ENCODE measurements around the gene KAZN. TPM values are rescaled to one million over a fixed set of nuclear protein-coding genes. Genes with fewer than 3 reads are reported as not detected.
A peak's percentile ranks its signal among the peaks of the same experiment; 100 is the strongest.

Gene KAZN
- polyA plus RNA-seq, 2 of the 4 experiments (the other 2 are of a cell fraction) = 1.3 to 1.9 TPM

DNA sequence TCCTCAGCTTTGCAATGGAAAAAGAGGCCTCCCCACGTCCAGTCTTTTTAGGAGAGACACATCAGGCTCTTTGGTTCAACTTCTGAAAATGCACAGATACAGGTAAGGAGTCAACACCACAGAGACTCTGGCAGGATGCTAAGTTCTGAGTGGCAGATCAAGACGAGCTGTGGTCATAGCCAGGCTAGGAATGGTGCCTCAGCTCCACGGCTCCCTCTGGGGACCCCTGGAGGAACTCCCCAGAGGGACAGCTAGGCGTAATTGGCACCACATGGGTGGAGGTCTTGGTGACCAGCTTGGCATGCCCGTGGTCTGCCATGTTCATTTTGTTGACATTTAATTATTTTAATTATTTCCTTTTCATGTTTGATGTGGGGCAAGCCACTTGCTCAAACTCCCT lies 206.1 kb downstream of the KAZN start:
- Histone ChIP-seq H3K4me1 (no peaks in the 10 kb centered on the region), H3K9me3 (peaks cover 9% of the 10 kb centered on the region; the same call in 1 of the 3 replicates), H3K4me3 (no peak overlapping the region), H3K4me2 (no peak overlapping the region), H3K27ac (no peak overlapping the region)
- CTCF ChIA-PET = no interaction called here
- peak; percentile 9 to 11 for DNase-seq (ENCODE audit: low read depth in 1 of 2, low spot score in 1 of 2)
- WGBS (ENCODE audit: missing lambda C conversion rate) = 5% methylated on average over 5 of the region's 5 CpGs
- no peak for FAIRE-seq
- TF ChIP-seq MYC (IDR thresholded peaks at IDR 0.05; ENCODE audit: borderline replicate concordance, low read length) (no peak), RAD21 (conservative IDR thresholded peaks at IDR 0.05 in 1 of 2, IDR thresholded peaks at IDR 0.05 in 1 of 2) (peak in 1 of 2 experiments; percentile 22; a peak in 1 of 5 replicates), HOXA7 (CRISPR knock-in tag; IDR thresholded peaks at IDR 0.05) (no peak)
- POLR2A ChIA-PET = no interaction called here
- peak; percentile 50 to 70; a peak in 3 of 6 replicates for ATAC-seq

DNA sequence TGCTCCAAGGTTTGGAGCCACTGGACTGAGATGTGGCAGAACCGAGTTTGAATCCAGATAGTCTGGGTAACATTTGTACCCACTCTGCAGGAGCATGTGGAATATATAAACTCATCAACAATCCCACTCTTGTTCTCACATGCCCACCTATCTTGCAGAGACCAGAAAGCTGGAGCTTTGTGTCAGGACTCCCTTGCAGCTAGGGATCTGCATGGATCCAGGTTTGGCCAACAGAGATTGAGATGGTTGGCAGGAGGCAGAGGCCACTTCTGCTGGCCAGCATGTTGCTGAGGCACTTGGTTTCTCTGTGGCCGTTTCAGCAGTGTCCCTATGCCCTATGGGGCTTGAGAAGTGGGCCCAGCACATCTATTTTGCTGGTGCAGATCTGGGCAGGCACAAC lies 208.3 kb downstream of the KAZN start:
- no peak for ATAC-seq
- WGBS (ENCODE audit: missing lambda C conversion rate) = 0% methylated on average over 1 of the region's 2 CpGs
- FAIRE-seq = no peak
- POLR2A ChIA-PET = no interaction called here
- Histone ChIP-seq H3K4me2 (no peak overlapping the region), H3K4me1 (no peaks in the 10 kb centered on the region), H3K4me3 (no peak overlapping the region), H3K9me3 (peaks cover 9% of the 10 kb centered on the region; the same call in 1 of the 3 replicates), H3K27ac (no peak overlapping the region)
- TF ChIP-seq TFCP2L1 (CRISPR knock-in tag; IDR thresholded peaks at IDR 0.05) = no peak
- no peak for DNase-seq (ENCODE audit: low read depth in 1 of 2, low spot score in 1 of 2)
- CTCF ChIA-PET = interaction anchor here (1.9 kb wide), 1 partner anchor 13 kb away, joined by 5 read pairs; no protein-coding TSS in a partner anchor

DNA sequence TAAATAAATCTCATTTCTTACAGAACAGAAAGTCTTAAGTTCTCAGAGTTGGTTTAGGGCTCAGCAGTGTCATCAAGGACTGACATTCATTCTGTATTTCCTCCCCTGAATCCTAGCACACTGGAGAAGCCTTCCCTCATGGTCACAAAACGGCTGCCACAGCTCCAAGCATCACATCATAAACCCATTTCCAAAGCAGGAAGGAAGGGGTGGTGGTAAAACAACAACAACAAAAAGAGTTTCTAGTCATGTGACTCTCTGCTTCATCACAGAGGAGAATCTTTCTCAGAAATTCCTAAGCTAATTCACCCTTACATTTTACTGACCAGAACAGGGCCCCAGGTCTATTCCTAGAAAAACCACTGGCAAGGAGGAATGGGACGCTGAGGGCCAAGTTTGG lies 210.3 kb downstream of the KAZN start:
- H3K4me3 ChIP-seq = no peak overlapping the region
- FAIRE-seq (no peak), DNase-seq (ENCODE audit: low read depth in 1 of 2, low spot score in 1 of 2) (no peak), ATAC-seq (no peak)
- no peaks in the 10 kb centered on the region for H3K4me1 ChIP-seq
- no peak overlapping the region for H3K4me2 ChIP-seq
- ChIA-PET POLR2A (no interaction called here), CTCF (no interaction called here)
- 0% methylated on average over 2 of the region's 2 CpGs for WGBS (ENCODE audit: missing lambda C conversion rate)
- TF ChIP-seq POLR2AphosphoS2 (conservative IDR thresholded peaks at IDR 0.05; ENCODE audit: low read length) (no peak), HOXA7 (CRISPR knock-in tag; IDR thresholded peaks at IDR 0.05) (no peak), CEBPB (IDR thresholded peaks at IDR 0.05) (no peak), HOXB5 (CRISPR knock-in tag; IDR thresholded peaks at IDR 0.05) (no peak), CBX2 (IDR thresholded peaks at IDR 0.05; ENCODE audit: borderline replicate concordance, low read depth) (no peak), EP300 (IDR thresholded peaks at IDR 0.05) (no peak), FOSB (CRISPR knock-in tag; IDR thresholded peaks at IDR 0.05) (no peak), MYC (IDR thresholded peaks at IDR 0.05; ENCODE audit: borderline replicate concordance, low read length) (no peak)
- TF ChIP-seq, protein P1, sequence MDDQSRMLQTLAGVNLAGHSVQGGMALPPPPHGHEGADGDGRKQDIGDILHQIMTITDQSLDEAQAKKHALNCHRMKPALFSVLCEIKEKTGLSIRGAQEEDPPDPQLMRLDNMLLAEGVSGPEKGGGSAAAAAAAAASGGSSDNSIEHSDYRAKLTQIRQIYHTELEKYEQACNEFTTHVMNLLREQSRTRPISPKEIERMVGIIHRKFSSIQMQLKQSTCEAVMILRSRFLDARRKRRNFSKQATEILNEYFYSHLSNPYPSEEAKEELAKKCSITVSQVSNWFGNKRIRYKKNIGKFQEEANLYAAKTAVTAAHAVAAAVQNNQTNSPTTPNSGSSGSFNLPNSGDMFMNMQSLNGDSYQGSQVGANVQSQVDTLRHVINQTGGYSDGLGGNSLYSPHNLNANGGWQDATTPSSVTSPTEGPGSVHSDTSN (IDR thresholded peaks at IDR 0.05) = no peak
- TF ChIP-seq, protein P2, sequence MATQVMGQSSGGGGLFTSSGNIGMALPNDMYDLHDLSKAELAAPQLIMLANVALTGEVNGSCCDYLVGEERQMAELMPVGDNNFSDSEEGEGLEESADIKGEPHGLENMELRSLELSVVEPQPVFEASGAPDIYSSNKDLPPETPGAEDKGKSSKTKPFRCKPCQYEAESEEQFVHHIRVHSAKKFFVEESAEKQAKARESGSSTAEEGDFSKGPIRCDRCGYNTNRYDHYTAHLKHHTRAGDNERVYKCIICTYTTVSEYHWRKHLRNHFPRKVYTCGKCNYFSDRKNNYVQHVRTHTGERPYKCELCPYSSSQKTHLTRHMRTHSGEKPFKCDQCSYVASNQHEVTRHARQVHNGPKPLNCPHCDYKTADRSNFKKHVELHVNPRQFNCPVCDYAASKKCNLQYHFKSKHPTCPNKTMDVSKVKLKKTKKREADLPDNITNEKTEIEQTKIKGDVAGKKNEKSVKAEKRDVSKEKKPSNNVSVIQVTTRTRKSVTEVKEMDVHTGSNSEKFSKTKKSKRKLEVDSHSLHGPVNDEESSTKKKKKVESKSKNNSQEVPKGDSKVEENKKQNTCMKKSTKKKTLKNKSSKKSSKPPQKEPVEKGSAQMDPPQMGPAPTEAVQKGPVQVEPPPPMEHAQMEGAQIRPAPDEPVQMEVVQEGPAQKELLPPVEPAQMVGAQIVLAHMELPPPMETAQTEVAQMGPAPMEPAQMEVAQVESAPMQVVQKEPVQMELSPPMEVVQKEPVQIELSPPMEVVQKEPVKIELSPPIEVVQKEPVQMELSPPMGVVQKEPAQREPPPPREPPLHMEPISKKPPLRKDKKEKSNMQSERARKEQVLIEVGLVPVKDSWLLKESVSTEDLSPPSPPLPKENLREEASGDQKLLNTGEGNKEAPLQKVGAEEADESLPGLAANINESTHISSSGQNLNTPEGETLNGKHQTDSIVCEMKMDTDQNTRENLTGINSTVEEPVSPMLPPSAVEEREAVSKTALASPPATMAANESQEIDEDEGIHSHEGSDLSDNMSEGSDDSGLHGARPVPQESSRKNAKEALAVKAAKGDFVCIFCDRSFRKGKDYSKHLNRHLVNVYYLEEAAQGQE (IDR thresholded peaks at IDR 0.05) = no peak
- H3K9me3 ChIP-seq = peaks cover 9% of the 10 kb centered on the region; the same call in 1 of the 3 replicates
- H3K27ac ChIP-seq = no peak overlapping the region

DNA sequence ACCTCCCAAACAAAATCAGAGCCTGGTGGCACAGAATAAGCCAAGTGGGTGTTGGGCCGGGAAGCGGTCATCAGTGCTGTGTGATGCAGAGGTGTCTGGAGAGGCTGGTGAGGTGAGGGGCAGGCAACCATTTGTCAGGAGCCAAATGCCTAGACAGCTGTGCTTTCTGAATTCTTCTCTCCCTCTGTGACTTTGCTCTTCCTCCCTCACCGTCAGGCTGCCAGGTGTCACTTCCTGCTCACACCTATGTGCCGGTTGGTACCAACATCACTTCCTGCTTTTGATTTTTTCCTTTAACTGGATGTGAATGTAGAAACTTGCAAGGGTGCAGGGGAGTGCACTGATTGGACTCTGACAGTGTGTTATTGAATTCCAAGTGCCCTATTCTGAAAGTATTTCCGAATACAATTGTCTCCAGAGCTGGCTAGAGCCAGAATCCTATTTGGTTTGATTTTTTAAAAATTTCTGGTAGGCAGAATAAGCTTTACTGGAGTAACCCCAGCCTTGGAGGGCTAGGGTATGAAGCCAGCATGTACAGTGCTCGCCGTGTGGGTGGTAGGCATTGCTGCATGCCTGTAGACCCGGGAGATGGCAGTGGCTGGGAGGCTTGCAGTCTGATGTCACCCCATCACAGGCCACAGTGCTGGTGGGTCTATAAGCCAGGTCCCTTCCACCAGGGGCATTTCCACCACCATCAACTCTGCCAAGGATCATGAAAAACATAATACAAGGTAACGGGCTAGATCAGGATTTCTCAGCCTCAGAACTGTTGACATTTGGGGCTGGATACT lies 210.9 kb downstream of the KAZN start:
- FAIRE-seq = no peak
- H3K9me3 ChIP-seq = peaks cover 9% of the 10 kb centered on the region; the same call in 1 of the 3 replicates
- ChIA-PET CTCF (no interaction called here), POLR2A (no interaction called here)
- no peak for ATAC-seq
- TF ChIP-seq RFX5 (IDR thresholded peaks at IDR 0.05) = no peak
- TF ChIP-seq HOXA7 (CRISPR knock-in tag; IDR thresholded peaks at IDR 0.05) = no peak
- no peak for TF ChIP-seq ZC3H11A (IDR thresholded peaks at IDR 0.05)
- TF ChIP-seq MYC (IDR thresholded peaks at IDR 0.05; ENCODE audit: borderline replicate concordance, low read length) = no peak
- no peak for TF ChIP-seq EHMT2 (IDR thresholded peaks at IDR 0.05; ENCODE audit: low read depth)
- no peak for TF ChIP-seq TP53 (CRISPR knock-in tag; IDR thresholded peaks at IDR 0.05)
- no peak for TF ChIP-seq POLR2A (IDR thresholded peaks at IDR 0.05; ENCODE audit: low read length)
- TF ChIP-seq POLR2AphosphoS2 (conservative IDR thresholded peaks at IDR 0.05; ENCODE audit: low read length) = no peak
- TF ChIP-seq, protein P3, sequence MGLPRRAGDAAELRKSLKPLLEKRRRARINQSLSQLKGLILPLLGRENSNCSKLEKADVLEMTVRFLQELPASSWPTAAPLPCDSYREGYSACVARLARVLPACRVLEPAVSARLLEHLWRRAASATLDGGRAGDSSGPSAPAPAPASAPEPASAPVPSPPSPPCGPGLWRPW (IDR thresholded peaks at IDR 0.05) = no peak
- TF ChIP-seq NR3C1 (IDR thresholded peaks at IDR 0.05) = no peak
- TF ChIP-seq CHD2 (IDR thresholded peaks at IDR 0.05; ENCODE audit: low read length, partially characterized antibody) = no peak
- no peak overlapping the region for H3K4me2 ChIP-seq
- no peak for DNase-seq (ENCODE audit: low read depth in 1 of 2, low spot score in 1 of 2)
- no peak overlapping the region for H3K4me3 ChIP-seq
- no peaks in the 10 kb centered on the region for H3K4me1 ChIP-seq
- no peak overlapping the region for H3K27ac ChIP-seq
- WGBS (ENCODE audit: missing lambda C conversion rate) = 29% methylated on average over 7 of the region's 9 CpGs

Data from A549 (cell line).